Right lobe of liver (tissue), 4 donors: ENCODE data around the gene AKR1B15.

ENCODE experiments used
- CTCF ChIP-seq, 4 donors: fragments of 200-600 bp in 3 of 4; fragments of 450-650 bp in 1 of 4; IDR thresholded peaks; one replicate each; pipeline versions ENCODE4 v1.5.1 to v1.8.0; 2016 to 2022; ENCODE audit warnings: antibody characterized with exemption in 4 of 4, mild to moderate bottlenecking in 2 of 4
- POLR2A ChIP-seq: fragments of 450-650 bp; IDR thresholded peaks from one replicate; pipeline ENCODE4 v1.6.1; 2017; ENCODE audit warnings: antibody characterized with exemption, mild to moderate bottlenecking
- donor health status: DM: no; HTN: no; CAD: no.
- donor health status: DM: no; HTN: no; CAD: no.
- donor health status: DM: no; HTN: yes; CAD: no.

- TF ChIP-seq CTCF (IDR thresholded peaks at IDR 0.05) (no peak), POLR2A (no peak)
Observed at GRCh38 chr7:134527979-134528371, 20.9 kb upstream of the AKR1B15 start.
